NAMALWA (cell line): ENCODE measurements around the gene PTPRE.

Experiments used
- DNase-seq: peaks from one replicate; pipeline ENCODE4 v3.0.0-alpha.2; 2015; ENCODE audit warnings: low spot score

The PTPRE gene

GRCh38 chr10:128125416-128125943, 218.6 kb downstream of the PTPRE start:
- DNase-seq: peak; percentile 37

DNA sequence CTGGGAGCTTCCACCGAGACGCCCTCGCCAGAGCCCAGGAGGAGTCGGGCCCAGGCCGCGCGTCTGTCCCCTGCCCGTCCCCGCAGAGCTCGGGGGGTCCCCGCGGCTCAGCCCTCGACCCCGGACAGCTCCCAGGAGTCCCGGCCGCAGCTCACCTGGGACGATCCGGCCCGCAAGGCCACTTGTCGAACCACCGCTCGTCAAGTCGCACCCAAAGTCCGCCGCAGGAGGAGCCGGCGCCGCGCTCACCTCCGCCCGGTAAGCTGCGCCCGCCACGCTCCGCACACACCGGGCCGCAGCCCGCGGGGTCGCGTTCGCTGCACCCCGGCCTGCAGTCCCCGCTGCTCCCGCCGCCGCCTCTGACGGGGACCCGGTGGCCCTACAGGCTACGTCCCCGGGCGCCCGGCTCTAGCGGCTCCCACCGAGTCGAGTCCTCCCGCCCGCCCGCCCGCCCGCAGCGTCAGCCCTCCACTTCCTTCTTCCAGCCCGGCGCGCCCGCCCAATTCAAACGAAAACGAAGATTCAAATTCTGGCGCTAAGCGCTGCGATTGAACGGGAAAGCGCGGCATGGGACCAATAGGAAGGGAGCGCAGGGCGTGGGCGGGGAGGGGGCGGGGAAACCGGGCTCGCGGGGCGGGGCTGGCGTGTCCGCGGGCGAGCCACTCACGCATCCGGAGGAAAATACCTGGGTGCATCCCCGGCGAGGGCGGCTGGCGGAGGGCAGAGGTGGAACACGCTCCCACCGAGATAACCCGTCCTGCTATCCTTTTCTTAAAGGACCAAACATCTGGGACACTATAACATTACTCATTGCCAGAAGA, 219.3 kb downstream of the PTPRE start, which contains the start of gene MKI67:
TSS of gene MKI67 (minus strand) at position 480 of the 821 bp plus-strand sequence. CDS start 756 bp downstream, outside the sequence.
- peak; percentile 97 for DNase-seq

- no peak for DNase-seq
These were observed 221.7 kb downstream of the PTPRE start for GRCh38 chr10:128128582-128128981.

DNA sequence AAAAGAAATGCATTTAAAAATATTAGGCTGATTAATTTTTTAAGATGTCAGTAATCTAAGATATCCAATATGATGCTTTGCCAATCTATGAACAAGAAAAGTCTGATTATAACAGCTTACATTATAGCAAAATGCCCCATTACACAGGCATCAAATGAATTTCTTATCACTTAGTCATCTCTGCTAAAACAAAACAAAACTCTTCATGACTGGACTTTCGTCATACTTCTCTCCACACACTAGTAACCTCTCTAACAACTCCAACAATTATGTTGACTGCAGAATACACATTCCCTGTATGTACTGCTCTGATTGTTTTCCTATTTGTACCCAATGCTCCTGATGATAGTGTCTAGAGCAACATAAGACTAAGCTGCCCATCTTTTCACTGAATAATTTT, 223.1 kb downstream of the PTPRE start:
- DNase-seq: no peak
